HG03196 (cell line): ENCODE measurements around the gene HIKESHI.

Experiments
- ATAC-seq: cut with Tn5 transposase; IDR thresholded peaks from one replicate; pipeline ENCODE4 v1.9.1; 2021; ENCODE audit not compliant: unreplicated experiment

HIKESHI gene

GRCh38 chr11:86374069-86374468, 72.0 kb downstream of the HIKESHI start:
- ATAC-seq, result no peak

- ATAC-seq, result no peak
Observed at GRCh38 chr11:86374586-86374985, 72.5 kb downstream of the HIKESHI start, which contains the start of gene CCDC81. Gene CCDC81 (plus strand): TSS chr11:86374887. CDS start chr11:86375164, 277 bp downstream.

GRCh38 chr11:86377972-86378371, 75.9 kb downstream of the HIKESHI start:
- no peak for ATAC-seq

- ATAC-seq, result no peak
Observed at GRCh38 chr11:86380295-86381059, 78.4 kb downstream of the HIKESHI start.

- no peak for ATAC-seq
Observed at GRCh38 chr11:86383041-86383955, 81.3 kb downstream of the HIKESHI start.

- no peak for ATAC-seq
Observed at GRCh38 chr11:86386283-86386682, 84.2 kb downstream of the HIKESHI start.

- no peak for ATAC-seq
Observed at GRCh38 chr11:86386746-86387145, 84.7 kb downstream of the HIKESHI start.

- no peak for ATAC-seq
Observed at GRCh38 chr11:86388198-86388597, 86.2 kb downstream of the HIKESHI start.

- ATAC-seq, result no peak
Observed at GRCh38 chr11:86390487-86390886, 88.4 kb downstream of the HIKESHI start.

- ATAC-seq, result no peak
Observed at GRCh38 chr11:86395061-86395551, 93.1 kb downstream of the HIKESHI start.
